Adrenal gland (tissue), 5 donors: ENCODE measurements around the gene PNLDC1.

Source experiments
- POLR2A ChIP-seq, 2 donors: fragments of 450-650 bp; IDR thresholded peaks; one replicate each; pipeline ENCODE4 v1.6.1; 2017; ENCODE audit warnings: antibody characterized with exemption in 2 of 2, mild to moderate bottlenecking in 2 of 2, moderate library complexity in 1 of 2
- TF ChIP-seq, protein P1 (sequence below), 6 experiments: fragments of 450-650 bp in 4 of 6; fragments of 200-600 bp in 2 of 6; sonication (generic) in 1 of 6; IDR thresholded peaks; 1 replicate in 5 of 6; 2 replicates in 1 of 6; pipeline versions ENCODE4 v1.5.1 to v1.8.0; 2016 to 2021; ENCODE audit warnings: antibody characterized with exemption in 6 of 6, mild to moderate bottlenecking in 2 of 6, moderate library complexity in 1 of 6
- donor health status: DM: no; HTN: no; CAD: no.

DNA sequence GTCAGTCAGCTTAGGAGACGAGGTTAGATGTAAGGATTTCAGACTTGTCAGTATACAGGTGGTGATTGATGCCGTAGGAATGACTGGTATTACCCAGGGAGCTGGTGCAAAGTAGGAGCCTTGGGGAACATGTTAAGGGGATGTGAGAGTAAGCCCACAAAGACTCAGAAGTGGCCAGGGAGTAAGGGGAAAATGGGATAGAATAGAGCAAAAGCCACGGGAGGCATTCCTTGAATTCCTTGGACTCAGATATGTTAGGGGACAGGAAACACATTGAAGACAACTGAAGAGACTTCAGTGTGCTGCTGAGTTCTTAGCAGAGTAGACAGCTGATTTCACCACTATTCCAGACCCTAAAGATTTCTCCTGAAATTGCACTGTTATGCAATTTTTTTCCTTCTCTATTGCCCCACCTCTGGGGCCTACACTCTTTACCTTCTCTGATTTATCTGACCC is 39.4 kb upstream of the PNLDC1 start:
- TF ChIP-seq, protein P1, sequence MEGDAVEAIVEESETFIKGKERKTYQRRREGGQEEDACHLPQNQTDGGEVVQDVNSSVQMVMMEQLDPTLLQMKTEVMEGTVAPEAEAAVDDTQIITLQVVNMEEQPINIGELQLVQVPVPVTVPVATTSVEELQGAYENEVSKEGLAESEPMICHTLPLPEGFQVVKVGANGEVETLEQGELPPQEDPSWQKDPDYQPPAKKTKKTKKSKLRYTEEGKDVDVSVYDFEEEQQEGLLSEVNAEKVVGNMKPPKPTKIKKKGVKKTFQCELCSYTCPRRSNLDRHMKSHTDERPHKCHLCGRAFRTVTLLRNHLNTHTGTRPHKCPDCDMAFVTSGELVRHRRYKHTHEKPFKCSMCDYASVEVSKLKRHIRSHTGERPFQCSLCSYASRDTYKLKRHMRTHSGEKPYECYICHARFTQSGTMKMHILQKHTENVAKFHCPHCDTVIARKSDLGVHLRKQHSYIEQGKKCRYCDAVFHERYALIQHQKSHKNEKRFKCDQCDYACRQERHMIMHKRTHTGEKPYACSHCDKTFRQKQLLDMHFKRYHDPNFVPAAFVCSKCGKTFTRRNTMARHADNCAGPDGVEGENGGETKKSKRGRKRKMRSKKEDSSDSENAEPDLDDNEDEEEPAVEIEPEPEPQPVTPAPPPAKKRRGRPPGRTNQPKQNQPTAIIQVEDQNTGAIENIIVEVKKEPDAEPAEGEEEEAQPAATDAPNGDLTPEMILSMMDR (IDR thresholded peaks at IDR 0.05) = no peak
- no peak for TF ChIP-seq POLR2A (IDR thresholded peaks at IDR 0.05)
